Measurements from ENCODE around the gene SUN1.
"Not testable (repeated sequence)": the region's sequence is repeated elsewhere in the genome, so short reads cannot be mapped to it uniquely, and the experiment has no call there.

SUN1 gene

GRCh38 chr7:855686-856369 lies 23.6 kb downstream of the SUN1 start:
- no peak for DNase-seq (ENCODE audit: low spot score)

GRCh38 chr7:856444-857095 lies 24.3 kb downstream of the SUN1 start:
- no peak for DNase-seq (ENCODE audit: low spot score)

GRCh38 chr7:857661-858060 lies 25.4 kb downstream of the SUN1 start:
- no peak for DNase-seq (ENCODE audit: low spot score)

GRCh38 chr7:859359-860030 lies 27.2 kb downstream of the SUN1 start:
- no peak for DNase-seq (ENCODE audit: low spot score)

GRCh38 chr7:860149-860548 lies 27.9 kb downstream of the SUN1 start:
- no peak for DNase-seq (ENCODE audit: low spot score)

GRCh38 chr7:861222-861621 lies 28.9 kb downstream of the SUN1 start:
- no peak for DNase-seq (ENCODE audit: low spot score)

- no peak for DNase-seq (ENCODE audit: low spot score)
These were observed 29.9 kb downstream of the SUN1 start for GRCh38 chr7:862157-862556.

GRCh38 chr7:863106-863505 lies 30.8 kb downstream of the SUN1 start:
- no peak for DNase-seq (ENCODE audit: low spot score)

GRCh38 chr7:865921-866320 lies 33.6 kb downstream of the SUN1 start:
- no peak for DNase-seq (ENCODE audit: low spot score)

- DNase-seq (ENCODE audit: low spot score): no peak
These were observed 34.7 kb downstream of the SUN1 start for GRCh38 chr7:867001-867405.

- DNase-seq (ENCODE audit: low spot score): no peak
These were observed 35.3 kb downstream of the SUN1 start for GRCh38 chr7:867406-868188.

- no peak for DNase-seq (ENCODE audit: low spot score)
These were observed 35.9 kb downstream of the SUN1 start for GRCh38 chr7:868189-868486.

- DNase-seq (ENCODE audit: low spot score): no peak
These were observed 37.1 kb downstream of the SUN1 start for GRCh38 chr7:869348-869747.

- DNase-seq (ENCODE audit: low spot score): no peak
These were observed 39.7 kb downstream of the SUN1 start for GRCh38 chr7:871900-872537.

GRCh38 chr7:872685-873084 lies 40.4 kb downstream of the SUN1 start:
- DNase-seq (ENCODE audit: low spot score): not testable (repeated sequence)

- DNase-seq (ENCODE audit: low spot score): peak; percentile 81
These were observed 41.2 kb downstream of the SUN1 start for GRCh38 chr7:873367-874002.

GRCh38 chr7:874031-874749 lies 41.9 kb downstream of the SUN1 start:
- no peak for DNase-seq (ENCODE audit: low spot score)

- DNase-seq (ENCODE audit: low spot score): no peak
These were observed 42.8 kb downstream of the SUN1 start for GRCh38 chr7:875051-875450.

- DNase-seq (ENCODE audit: low spot score): no peak
These were observed 43.3 kb downstream of the SUN1 start for GRCh38 chr7:875476-876076.

- DNase-seq (ENCODE audit: low spot score): peak; percentile 95
These were observed 44.0 kb downstream of the SUN1 start, which contains the start of gene GET4 for GRCh38 chr7:876077-876971. GET4 (plus strand) TSS chr7:876554; CDS start chr7:876646, 92 bp downstream.

Data from putamen (tissue), 1 donor.